A549 treated with CpdA at 1 μM for 4 hours (cell line): ENCODE results near the gene EPSTI1. TPM values are rescaled to one million over a fixed set of nuclear protein-coding genes. Genes with fewer than 3 reads are reported as not detected.

Experiments
- total RNA-seq: library from RNA; stranded (reverse); fragments of 200-300 nt; extraction: Qiagen RNA extraction; gene quantifications from 5 replicates; pipeline ENCODE4 v1.2.3, GENCODE V29; 2022; ENCODE audit warnings: low read depth

The EPSTI1 gene, protein sequence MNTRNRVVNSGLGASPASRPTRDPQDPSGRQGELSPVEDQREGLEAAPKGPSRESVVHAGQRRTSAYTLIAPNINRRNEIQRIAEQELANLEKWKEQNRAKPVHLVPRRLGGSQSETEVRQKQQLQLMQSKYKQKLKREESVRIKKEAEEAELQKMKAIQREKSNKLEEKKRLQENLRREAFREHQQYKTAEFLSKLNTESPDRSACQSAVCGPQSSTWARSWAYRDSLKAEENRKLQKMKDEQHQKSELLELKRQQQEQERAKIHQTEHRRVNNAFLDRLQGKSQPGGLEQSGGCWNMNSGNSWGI
- total RNA-seq, result 0.05 TPM in 1 of 5 replicates, not detected in the others

DNA sequence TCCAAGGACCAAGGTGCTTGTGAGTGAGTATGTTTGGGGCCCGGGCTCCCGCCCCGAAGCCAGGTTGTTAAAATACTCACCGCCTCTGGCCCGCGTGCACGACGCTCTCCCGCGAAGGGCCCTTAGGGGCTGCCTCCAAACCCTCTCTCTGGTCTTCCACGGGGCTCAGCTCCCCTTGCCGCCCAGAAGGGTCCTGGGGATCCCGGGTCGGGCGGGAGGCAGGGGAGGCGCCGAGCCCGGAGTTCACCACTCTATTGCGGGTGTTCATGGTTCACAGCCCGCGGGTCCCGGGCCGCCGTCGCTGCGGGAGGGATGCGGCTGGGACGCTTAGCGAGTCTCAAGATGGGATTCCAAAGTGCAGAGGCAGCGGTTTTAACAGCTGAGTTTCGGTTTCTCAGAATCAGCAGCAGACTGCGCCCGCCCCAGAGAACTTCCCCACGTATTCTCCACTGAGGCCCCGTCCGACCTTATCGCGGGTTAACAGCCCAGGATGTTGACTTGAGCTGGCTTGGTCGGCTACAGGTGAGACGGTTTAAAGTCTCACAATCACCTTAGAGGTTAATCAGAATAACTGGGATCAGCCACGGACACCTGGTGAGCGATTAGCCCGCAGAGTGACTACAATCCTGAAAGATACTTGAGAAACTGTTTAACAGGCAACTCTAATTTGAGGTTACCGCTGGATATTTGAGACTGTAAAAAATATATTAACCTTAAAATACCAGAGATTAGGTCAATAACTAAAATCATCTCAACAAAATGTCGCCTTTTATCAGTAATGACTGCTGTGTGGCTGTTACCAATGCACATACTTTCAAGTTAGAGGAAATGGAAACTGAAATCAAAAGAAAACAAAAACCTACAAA lies at the start of gene EPSTI1:
Gene EPSTI1, minus strand, starts transcription at position 344 of the 866 bp plus-strand sequence. Its CDS starts 76 bp downstream, at position 268.

DNA sequence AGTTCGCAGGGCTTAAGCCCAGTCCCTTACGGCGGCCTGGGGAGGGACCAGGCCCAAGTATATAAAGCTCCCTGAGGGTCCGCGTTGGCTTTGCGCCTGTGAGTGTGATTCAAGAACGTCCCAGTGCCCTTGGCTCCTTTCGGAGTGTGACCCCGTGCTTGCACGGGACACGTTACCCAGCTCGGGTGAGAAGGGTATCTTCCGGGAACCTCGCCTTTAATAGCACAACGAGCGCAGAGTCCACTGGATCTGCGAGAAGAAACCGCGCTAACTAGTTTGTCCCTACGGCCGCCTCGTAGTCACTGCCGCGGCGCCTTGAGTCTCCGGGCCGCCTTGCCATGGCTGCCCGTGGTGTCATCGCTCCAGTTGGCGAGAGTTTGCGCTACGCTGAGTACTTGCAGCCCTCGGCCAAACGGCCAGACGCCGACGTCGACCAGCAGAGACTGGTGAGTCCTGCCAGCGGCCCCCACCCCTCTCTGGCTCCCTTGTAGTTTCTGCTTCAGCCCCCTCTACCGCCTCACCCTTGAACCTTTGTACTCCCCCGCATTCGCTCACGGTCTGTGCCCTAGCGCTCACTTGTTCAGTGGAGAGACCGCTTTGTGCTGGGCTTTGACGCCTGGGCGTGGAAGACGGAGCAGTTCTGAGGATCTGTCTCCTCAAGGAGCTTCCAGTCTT lies 31.4 kb upstream of the EPSTI1 start, which contains the start of gene DNAJC15:
Gene DNAJC15, plus strand, starts transcription at position 298 of the 675 bp plus-strand sequence. Its CDS starts 41 bp downstream, at position 339.

Other genes starting within 250 kb of the EPSTI1 start
- not detected in 5 replicates for gene FAM216B, start 210.7 kb downstream of the EPSTI1 start, total RNA-seq
- under 0.01 to 0.10 TPM (median 0.06 TPM) in 3 of 5 replicates, not detected in the others for gene DNAJC15, start 31.3 kb upstream of the EPSTI1 start, total RNA-seq